Vein endothelial cell (primary cell): ENCODE results near the gene VEGFC. TPM values are rescaled to one million over a fixed set of nuclear protein-coding genes. Genes with fewer than 3 reads are reported as not detected.

Experiments used
- total RNA-seq: library from RNA; depleted of rRNA; stranded (reverse); fragments of >200 nt; gene quantifications from 2 replicates; pipeline ENCODE4 v1.2.3, GENCODE V29; 2012

VEGFC gene
- 10.9 and 30.4 TPM in 2 replicates for total RNA-seq

GRCh38 chr4:176792326-176793059 lies at the start of gene VEGFC:
Gene VEGFC (minus strand): TSS chr4:176792922. CDS start chr4:176792311, 611 bp downstream.

